ENCODE data around the gene RNF44. TPM values are rescaled to one million over a fixed set of nuclear protein-coding genes. Genes with fewer than 3 reads are reported as not detected.

RNF44 gene
- total RNA-seq, 3 donors from 2014 or later, result 70.2 to 98.4 (median 77.6) TPM

DNA sequence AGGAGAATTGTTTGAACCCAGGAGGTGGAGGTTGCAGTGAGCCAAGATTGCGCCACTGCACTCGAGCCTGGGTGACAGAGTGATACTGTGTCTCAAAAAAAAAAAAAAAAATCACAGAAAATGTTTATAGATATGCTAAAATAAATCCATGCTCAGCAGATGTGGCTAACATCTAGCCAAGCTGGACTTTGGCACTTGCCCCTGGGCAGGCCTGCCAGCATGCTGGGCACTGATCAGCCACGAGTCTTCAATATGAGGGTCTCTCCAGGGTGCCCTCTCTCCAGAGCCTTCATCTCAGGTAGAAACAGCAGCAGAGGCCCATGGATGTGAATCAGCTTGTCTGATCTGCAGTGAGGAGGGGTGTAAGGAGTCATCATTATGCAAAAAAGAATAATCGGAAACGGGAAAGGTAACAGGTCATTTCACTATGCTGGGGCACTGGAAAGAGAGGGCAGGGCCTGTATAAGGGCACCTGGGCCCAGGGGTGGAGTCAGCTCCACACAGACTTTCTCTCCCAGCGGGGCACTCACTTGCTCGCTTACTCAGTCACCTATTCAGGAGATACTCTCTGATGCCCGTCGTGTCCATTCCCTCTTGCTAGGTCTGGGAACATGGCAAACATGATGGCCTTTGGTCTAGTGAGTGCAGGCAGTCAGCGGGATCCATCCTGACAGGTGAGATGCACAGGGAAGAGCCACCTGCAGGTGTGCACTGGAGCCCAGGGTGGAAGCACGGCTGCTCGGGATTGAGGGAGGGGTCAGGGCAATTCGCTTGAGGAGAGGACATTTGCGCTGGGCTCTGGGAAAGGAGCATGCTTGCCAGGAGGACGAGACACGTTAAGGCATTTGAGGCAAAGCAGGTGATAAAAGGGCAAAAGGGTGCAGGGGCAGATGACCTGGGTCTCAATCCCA lies 17.1 kb downstream of the RNF44 start:
- ATAC-seq, result peak; percentile 69
- TF ChIP-seq, protein P1, sequence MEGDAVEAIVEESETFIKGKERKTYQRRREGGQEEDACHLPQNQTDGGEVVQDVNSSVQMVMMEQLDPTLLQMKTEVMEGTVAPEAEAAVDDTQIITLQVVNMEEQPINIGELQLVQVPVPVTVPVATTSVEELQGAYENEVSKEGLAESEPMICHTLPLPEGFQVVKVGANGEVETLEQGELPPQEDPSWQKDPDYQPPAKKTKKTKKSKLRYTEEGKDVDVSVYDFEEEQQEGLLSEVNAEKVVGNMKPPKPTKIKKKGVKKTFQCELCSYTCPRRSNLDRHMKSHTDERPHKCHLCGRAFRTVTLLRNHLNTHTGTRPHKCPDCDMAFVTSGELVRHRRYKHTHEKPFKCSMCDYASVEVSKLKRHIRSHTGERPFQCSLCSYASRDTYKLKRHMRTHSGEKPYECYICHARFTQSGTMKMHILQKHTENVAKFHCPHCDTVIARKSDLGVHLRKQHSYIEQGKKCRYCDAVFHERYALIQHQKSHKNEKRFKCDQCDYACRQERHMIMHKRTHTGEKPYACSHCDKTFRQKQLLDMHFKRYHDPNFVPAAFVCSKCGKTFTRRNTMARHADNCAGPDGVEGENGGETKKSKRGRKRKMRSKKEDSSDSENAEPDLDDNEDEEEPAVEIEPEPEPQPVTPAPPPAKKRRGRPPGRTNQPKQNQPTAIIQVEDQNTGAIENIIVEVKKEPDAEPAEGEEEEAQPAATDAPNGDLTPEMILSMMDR (IDR thresholded peaks at IDR 0.05), result no peak
- Histone ChIP-seq H3K36me3 (ENCODE audit: low read depth) (no peaks in the 10 kb centered on the region), H3K4me1 (ENCODE audit: low read depth) (no peaks in the 10 kb centered on the region), H3K4me3 (no peak overlapping the region), H3K9me3 (no peaks in the 10 kb centered on the region)
- intact Hi-C loops (cut with DNase I, micrococcal nuclease), result no loop called here
- DNase-seq, result no peak

DNA sequence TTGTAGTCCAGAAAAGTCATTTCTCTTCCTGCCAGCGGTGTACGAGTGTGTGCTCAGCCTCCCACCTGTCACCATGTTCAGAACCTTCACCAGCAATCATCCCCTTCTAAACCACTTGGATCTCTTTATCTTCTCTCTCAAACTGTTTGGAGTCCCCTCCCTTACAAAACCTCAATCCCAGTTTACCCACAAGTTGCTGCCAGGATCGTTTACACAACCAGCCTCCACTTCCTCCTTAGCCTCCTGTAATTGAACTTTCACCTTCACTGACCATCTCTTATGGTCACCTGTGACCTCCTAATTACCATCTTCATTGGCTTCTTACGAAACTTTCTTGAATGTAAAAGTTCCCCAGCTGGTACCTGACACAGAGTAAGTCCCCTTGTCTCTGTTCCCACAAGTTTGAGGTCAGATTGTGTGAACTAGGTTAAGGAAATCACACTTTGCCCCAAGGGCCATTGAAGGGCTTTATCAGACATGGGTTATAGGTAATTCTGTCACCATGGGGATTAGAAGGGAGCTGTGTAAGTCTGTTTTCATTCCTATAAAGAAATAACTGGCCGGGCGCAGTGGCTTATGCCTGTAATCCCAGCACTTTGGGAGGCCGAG lies 20.0 kb downstream of the RNF44 start:
- H3K36me3 ChIP-seq (ENCODE audit: low read depth), result no peaks in the 10 kb centered on the region
- no peaks in the 10 kb centered on the region for H3K4me1 ChIP-seq (ENCODE audit: low read depth)
- ATAC-seq, result no peak
- intact Hi-C loops (cut with DNase I, micrococcal nuclease), result no loop called here
- no peak for DNase-seq
- H3K4me3 ChIP-seq, result no peak overlapping the region
- TF ChIP-seq, protein P1 (IDR thresholded peaks at IDR 0.05), result no peak
- H3K9me3 ChIP-seq, result no peaks in the 10 kb centered on the region

DNA sequence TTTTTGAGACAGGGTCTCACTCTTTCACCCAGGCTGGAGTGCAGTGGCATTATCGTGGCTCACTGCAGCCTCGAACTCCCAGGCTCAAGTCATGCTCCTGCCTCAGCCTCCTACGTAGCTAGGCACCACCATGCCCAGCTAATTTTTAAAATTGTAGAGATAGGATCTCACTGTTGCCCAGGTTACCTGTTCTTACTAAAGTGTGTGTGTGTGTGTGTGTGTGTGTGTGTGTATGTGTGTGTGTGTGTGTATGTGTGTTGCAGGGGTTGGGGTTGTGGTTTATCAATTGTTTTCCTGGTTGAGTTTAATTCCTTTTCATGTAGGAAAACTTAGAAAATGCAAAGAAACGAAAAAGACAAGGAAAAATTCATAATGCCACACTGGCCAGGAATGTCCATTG lies 21.8 kb downstream of the RNF44 start:
- Histone ChIP-seq H3K9me3 (no peaks in the 10 kb centered on the region), H3K4me1 (ENCODE audit: low read depth) (no peaks in the 10 kb centered on the region), H3K4me3 (no peak overlapping the region), H3K36me3 (ENCODE audit: low read depth) (no peaks in the 10 kb centered on the region)
- no peak for ATAC-seq
- TF ChIP-seq, protein P1 (IDR thresholded peaks at IDR 0.05), result no peak
- no peak for DNase-seq
- intact Hi-C loops (cut with DNase I, micrococcal nuclease), result no loop called here

DNA sequence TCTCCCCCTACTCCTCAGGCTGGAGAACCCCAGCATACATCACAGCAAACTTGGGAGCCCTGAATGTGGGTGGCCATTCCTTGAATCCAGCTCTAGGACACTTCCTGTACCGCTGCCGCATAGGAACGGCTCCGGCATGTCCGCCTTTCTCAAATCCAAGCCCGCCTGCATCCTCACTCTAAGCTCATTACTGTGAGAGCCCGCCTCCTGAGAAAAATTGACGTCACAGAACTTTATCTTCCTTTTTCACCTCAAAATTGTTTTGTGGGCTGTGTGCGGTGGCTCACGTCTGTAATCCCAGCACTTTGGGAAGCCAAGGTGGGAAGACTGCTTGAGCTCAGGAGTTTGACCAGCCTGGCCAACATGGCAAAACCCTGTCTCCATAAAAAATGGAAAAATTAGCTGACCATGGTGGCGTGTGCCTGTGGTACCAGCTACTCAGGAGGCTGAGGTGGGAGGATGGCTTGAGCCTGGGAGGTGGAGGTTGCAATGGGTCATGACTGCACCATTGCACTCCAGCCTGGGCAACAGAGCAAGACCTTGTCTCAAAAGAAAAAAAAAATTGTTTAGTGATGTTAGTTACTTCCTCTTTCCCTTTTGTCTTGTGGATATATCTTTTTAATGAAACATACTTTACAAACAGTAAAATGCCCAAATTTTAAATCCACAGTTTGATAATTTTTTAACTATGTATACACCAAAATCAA lies 22.8 kb downstream of the RNF44 start:
- TF ChIP-seq, protein P1 (IDR thresholded peaks at IDR 0.05), result no peak
- Histone ChIP-seq H3K4me1 (ENCODE audit: low read depth) (no peaks in the 10 kb centered on the region), H3K4me3 (no peak overlapping the region), H3K9me3 (no peaks in the 10 kb centered on the region), H3K36me3 (ENCODE audit: low read depth) (no peaks in the 10 kb centered on the region)
- ATAC-seq (no peak), DNase-seq (no peak)
- intact Hi-C loops (cut with DNase I, micrococcal nuclease), result no loop called here

DNA sequence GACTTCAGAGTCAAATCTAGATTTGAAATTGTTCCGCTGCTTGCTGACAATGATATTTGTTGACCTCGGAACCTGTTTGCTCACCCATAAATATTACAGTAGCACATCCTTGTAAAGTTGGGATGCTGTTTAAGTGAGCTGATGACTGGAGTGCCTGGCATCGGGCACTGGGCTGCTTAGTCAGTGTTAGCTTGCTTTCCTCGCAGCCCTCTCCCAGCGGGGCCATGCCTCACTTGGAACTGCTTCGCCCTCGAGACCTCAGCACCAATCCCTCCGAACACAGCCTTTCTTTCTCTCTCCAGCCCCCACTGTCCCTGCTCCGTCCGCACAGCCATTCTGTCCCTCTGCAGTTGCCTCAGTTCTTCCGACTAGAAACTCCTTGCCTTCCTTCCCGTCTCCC lies 23.4 kb downstream of the RNF44 start:
- no peak overlapping the region for H3K4me3 ChIP-seq
- H3K4me1 ChIP-seq (ENCODE audit: low read depth), result no peaks in the 10 kb centered on the region
- H3K36me3 ChIP-seq (ENCODE audit: low read depth), result no peaks in the 10 kb centered on the region
- ATAC-seq (no peak), DNase-seq (no peak)
- no peaks in the 10 kb centered on the region for H3K9me3 ChIP-seq
- TF ChIP-seq, protein P1 (IDR thresholded peaks at IDR 0.05), result no peak
- intact Hi-C loops (cut with DNase I, micrococcal nuclease), result no loop called here

Measured in mucosa of descending colon (tissue), 3 donors.